Hepatocyte (in vitro differentiated cells): Measurements from ENCODE around the gene PHF2. TPM values are rescaled to one million over a fixed set of nuclear protein-coding genes. Genes with fewer than 3 reads are reported as not detected.

Experiments
- DNase-seq: peaks from one replicate; pipeline ENCODE4 v3.0.0-alpha.2; 2016; ENCODE audit warnings: low spot score
- H2AFZ ChIP-seq: fragments of 200-600 bp; sonication (generic); 2 replicates; pipeline ENCODE4 v1.6.0; 2016; ENCODE audit warnings: antibody characterized with exemption, mild to moderate bottlenecking
- H3K27ac ChIP-seq: fragments of 200-600 bp; sonication (generic); 2 replicates; pipeline ENCODE4 v1.5.1; 2016; ENCODE audit warnings: mild to moderate bottlenecking
- H3K27me3 ChIP-seq: fragments of 200-600 bp; sonication (generic); 2 replicates; pipeline ENCODE4 v1.6.1; 2016
- H3K36me3 ChIP-seq: fragments of 200-600 bp; sonication (generic); replicated peaks from 2 replicates; pipeline ENCODE4 v1.5.1; 2016; ENCODE audit warnings: low read depth; ENCODE audit not compliant: insufficient read depth
- H3K4me1 ChIP-seq: fragments of 200-600 bp; sonication (generic); 2 replicates; pipeline ENCODE4 v1.5.1; 2016; ENCODE audit warnings: mild to moderate bottlenecking, moderate library complexity; ENCODE audit not compliant: insufficient read depth
- H3K4me2 ChIP-seq: fragments of 200-600 bp; sonication (generic); 2 replicates; pipeline ENCODE4 v1.6.0; 2016
- H3K4me3 ChIP-seq: fragments of 200-600 bp; sonication (generic); 2 replicates; pipeline ENCODE4 v1.5.1; 2016; ENCODE audit warnings: mild to moderate bottlenecking
- H3K79me2 ChIP-seq: fragments of 200-600 bp; sonication (generic); 2 replicates; pipeline ENCODE4 v1.6.0; 2017; ENCODE audit warnings: mild to moderate bottlenecking
- H3K9me2 ChIP-seq: fragments of 200-600 bp; sonication (generic); replicated peaks from 2 replicates; pipeline ENCODE4 v1.6.0; 2017; ENCODE audit warnings: mild to moderate bottlenecking; ENCODE audit not compliant: insufficient read depth
- H3K9me3 ChIP-seq: fragments of 200-600 bp; sonication (generic); 2 replicates; pipeline ENCODE4 v1.5.1; 2016; ENCODE audit warnings: low read depth, mild to moderate bottlenecking
- H4K20me1 ChIP-seq: fragments of 200-600 bp; sonication (generic); 2 replicates; pipeline ENCODE4 v1.6.0; 2016; ENCODE audit warnings: mild to moderate bottlenecking; ENCODE audit not compliant: insufficient read depth, poor library complexity, severe bottlenecking
- EZH2 ChIP-seq: fragments of 200-600 bp; sonication (generic); IDR thresholded peaks from 2 replicates; pipeline ENCODE4 v1.6.1; 2016; ENCODE audit warnings: antibody characterized with exemption, mild to moderate bottlenecking, borderline replicate concordance
- EZH2phosphoT487 ChIP-seq: fragments of 200-600 bp; sonication (generic); IDR thresholded peaks from one replicate; pipeline ENCODE4 v1.6.1; 2018; ENCODE audit warnings: antibody characterized with exemption, mild to moderate bottlenecking, low read depth, moderate library complexity; ENCODE audit not compliant: unreplicated experiment, severe bottlenecking
- WGBS: methylation state at CpG from one replicate; pipeline ENCODE4 v1.1.6; 2016; ENCODE audit warnings: low lambda C conversion rate; ENCODE audit errors: missing lambda C conversion rate; 5-methylcytosine and 5-hydroxymethylcytosine counted together
- polyA plus RNA-seq: library from polyadenylated mRNA; unstranded; fragments of >200 nt; fragmentation: Nextera tagmentation; extraction: Ambion mirVana; gene quantifications from 2 replicates; pipeline ENCODE4 v1.2.1, GENCODE V29; 2016
- total RNA-seq: library from RNA; depleted of rRNA; stranded (reverse); fragments of >200 nt; gene quantifications from 2 replicates; pipeline ENCODE4 v1.2.3, GENCODE V29; 2014
- TF ChIP-seq, protein P1 (sequence below): fragments of 200-600 bp; sonication (generic); IDR thresholded peaks from 2 replicates; pipeline ENCODE4 v1.5.1; 2016; ENCODE audit warnings: antibody characterized with exemption, mild to moderate bottlenecking; ENCODE audit not compliant: poor library complexity

PHF2 gene
- total and polyA plus RNA-seq, 2 experiments from 2014 or later = 10.5 to 19.8 TPM

- Histone ChIP-seq H3K4me1 (no peaks in the 10 kb centered on the region), H3K36me3 (no peaks in the 10 kb centered on the region)
- 91% methylated on average over 12 of the region's 12 CpGs for WGBS
Measured at GRCh38 chr9:93644397-93645088, 68.2 kb downstream of the PHF2 start.

DNA sequence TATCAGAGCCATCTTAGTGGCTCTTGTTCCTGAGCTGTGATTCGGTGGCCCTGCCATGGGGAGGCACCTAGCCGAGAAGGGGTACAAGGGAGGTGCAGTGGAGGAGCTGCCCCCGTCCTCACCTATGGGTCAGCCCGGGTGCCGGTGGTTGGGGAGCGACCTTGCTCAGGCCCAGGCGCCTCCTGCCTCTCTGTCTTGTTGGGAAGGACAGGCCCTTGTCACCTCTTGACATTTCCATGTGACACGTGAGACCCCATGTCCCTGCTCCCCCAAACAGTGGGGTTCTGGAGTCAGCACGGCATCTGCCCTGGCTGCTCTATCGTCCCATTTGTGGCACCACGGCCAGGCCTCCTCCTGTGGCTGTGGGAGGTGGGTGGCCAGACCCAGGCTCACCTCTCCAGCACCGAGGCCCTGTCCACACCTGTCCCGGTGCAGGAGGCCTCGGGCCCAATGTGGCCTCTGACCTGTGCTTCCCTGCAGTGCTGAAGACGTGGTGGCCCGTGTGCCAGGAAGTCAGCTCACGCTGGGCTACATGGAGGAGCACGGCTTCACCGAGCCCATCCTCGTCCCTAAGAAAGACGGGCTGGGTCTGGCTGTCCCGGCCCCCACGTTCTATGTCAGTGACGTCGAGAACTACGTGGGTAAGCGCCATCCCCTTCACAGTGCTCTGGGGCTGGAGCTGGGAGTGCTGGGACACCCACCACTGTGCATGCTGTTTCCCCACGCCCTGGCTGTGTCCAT lies 68.9 kb downstream of the PHF2 start:
- no peak for DNase-seq
- Histone ChIP-seq H3K27ac (no peak overlapping the region), H3K79me2 (no peaks in the 10 kb centered on the region), H3K4me1 (no peaks in the 10 kb centered on the region), H2AFZ (no peak overlapping the region), H3K27me3 (no peaks in the 10 kb centered on the region), H3K4me3 (no peak overlapping the region), H3K4me2 (no peak overlapping the region), H3K36me3 (no peaks in the 10 kb centered on the region), H3K9me3 (no peaks in the 10 kb centered on the region), H3K9me2 (no peaks in the 10 kb centered on the region), H4K20me1 (no peaks in the 10 kb centered on the region)
- 98% methylated on average over 28 of the region's 28 CpGs for WGBS
- no peak for TF ChIP-seq EZH2
- TF ChIP-seq, protein P1, sequence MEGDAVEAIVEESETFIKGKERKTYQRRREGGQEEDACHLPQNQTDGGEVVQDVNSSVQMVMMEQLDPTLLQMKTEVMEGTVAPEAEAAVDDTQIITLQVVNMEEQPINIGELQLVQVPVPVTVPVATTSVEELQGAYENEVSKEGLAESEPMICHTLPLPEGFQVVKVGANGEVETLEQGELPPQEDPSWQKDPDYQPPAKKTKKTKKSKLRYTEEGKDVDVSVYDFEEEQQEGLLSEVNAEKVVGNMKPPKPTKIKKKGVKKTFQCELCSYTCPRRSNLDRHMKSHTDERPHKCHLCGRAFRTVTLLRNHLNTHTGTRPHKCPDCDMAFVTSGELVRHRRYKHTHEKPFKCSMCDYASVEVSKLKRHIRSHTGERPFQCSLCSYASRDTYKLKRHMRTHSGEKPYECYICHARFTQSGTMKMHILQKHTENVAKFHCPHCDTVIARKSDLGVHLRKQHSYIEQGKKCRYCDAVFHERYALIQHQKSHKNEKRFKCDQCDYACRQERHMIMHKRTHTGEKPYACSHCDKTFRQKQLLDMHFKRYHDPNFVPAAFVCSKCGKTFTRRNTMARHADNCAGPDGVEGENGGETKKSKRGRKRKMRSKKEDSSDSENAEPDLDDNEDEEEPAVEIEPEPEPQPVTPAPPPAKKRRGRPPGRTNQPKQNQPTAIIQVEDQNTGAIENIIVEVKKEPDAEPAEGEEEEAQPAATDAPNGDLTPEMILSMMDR = no peak

More at GRCh38 chr9:93644397-93645088, 68.2 kb downstream of the PHF2 start:
- Histone ChIP-seq H4K20me1 (no peaks in the 10 kb centered on the region), H3K27ac (no peak overlapping the region), H2AFZ (no peak overlapping the region), H3K9me2 (no peaks in the 10 kb centered on the region), H3K27me3 (no peaks in the 10 kb centered on the region), H3K4me3 (no peak overlapping the region), H3K4me2 (no peak overlapping the region), H3K9me3 (no peaks in the 10 kb centered on the region), H3K79me2 (no peaks in the 10 kb centered on the region)
- no peak for TF ChIP-seq EZH2
- TF ChIP-seq, protein P1 = no peak
- TF ChIP-seq EZH2phosphoT487 = no peak
- no peak for DNase-seq

- Histone ChIP-seq H3K9me3 (no peaks in the 10 kb centered on the region), H3K4me1 (no peaks in the 10 kb centered on the region), H3K27me3 (no peaks in the 10 kb centered on the region), H3K4me2 (no peak overlapping the region), H3K36me3 (no peaks in the 10 kb centered on the region), H4K20me1 (no peaks in the 10 kb centered on the region), H3K4me3 (no peak overlapping the region), H3K27ac (no peak overlapping the region), H2AFZ (no peak overlapping the region), H3K79me2 (no peaks in the 10 kb centered on the region), H3K9me2 (no peaks in the 10 kb centered on the region)
- WGBS = 96% methylated on average over 12 of the region's 12 CpGs
- DNase-seq = no peak
- TF ChIP-seq, protein P1 = no peak
- TF ChIP-seq EZH2 = no peak
- no peak for TF ChIP-seq EZH2phosphoT487
Measured at GRCh38 chr9:93645921-93646639, 69.7 kb downstream of the PHF2 start.
